Type B pancreatic cell (in vitro differentiated cells): Measurements from ENCODE around the gene GPR107. TPM values are rescaled to one million over a fixed set of nuclear protein-coding genes. Genes with fewer than 3 reads are reported as not detected.

Experiments
- DNase-seq: peaks from one replicate; pipeline ENCODE4 v3.0.0; 2021; ENCODE audit warnings: mixed read lengths; ENCODE audit not compliant: unreplicated experiment; ENCODE audit errors: extremely low spot score
- H3K27ac Mint-ChIP-seq: 2 replicates; pipeline ENCODE4 v1.8.0; 2021; ENCODE audit warnings: mild to moderate bottlenecking, mixed read lengths
- H3K27me3 Mint-ChIP-seq: 2 replicates; pipeline ENCODE4 v1.8.0; 2021; ENCODE audit warnings: mixed read lengths
- H3K36me3 Mint-ChIP-seq: 2 replicates; pipeline ENCODE4 v1.8.0; 2021; ENCODE audit warnings: mixed read lengths
- H3K4me1 Mint-ChIP-seq: one replicate; pipeline ENCODE4 v1.8.0; 2021; ENCODE audit warnings: mixed read lengths; ENCODE audit not compliant: unreplicated experiment
- H3K4me3 Mint-ChIP-seq: 2 replicates; pipeline ENCODE4 v1.8.0; 2021; ENCODE audit warnings: mild to moderate bottlenecking, mixed read lengths
- H3K9me3 Mint-ChIP-seq: 2 replicates; pipeline ENCODE4 v1.8.0; 2021; ENCODE audit warnings: mixed read lengths
- CTCF ChIP-seq: fragments of 200-600 bp; sonication (generic); conservative IDR thresholded peaks from 2 replicates; pipeline ENCODE4 v1.5.0; 2021; ENCODE audit warnings: antibody characterized with exemption, mild to moderate bottlenecking
- total RNA-seq: library from RNA; stranded (reverse); gene quantifications from 2 replicates; pipeline ENCODE4 v1.2.1, GENCODE V29; 2021; ENCODE audit warnings: low replicate concordance

Gene GPR107
- total RNA-seq, 1 donor from 2014 or later: 43.6 TPM

- TF ChIP-seq CTCF: peak; percentile 14
- H3K27ac Mint-ChIP-seq: peak overlapping the region; percentile 31
- H3K36me3 Mint-ChIP-seq: peaks cover 13% of the 10 kb centered on the region
- DNase-seq: no peak
- H3K4me1 Mint-ChIP-seq: peaks cover 5% of the 10 kb centered on the region
- no peaks in the 10 kb centered on the region for H3K27me3 Mint-ChIP-seq
- no peaks in the 10 kb centered on the region for H3K9me3 Mint-ChIP-seq
- H3K4me3 Mint-ChIP-seq: no peak overlapping the region
These were observed 56.5 kb downstream of the GPR107 start for GRCh38 chr9:130110166-130110565.

- H3K9me3 Mint-ChIP-seq: no peaks in the 10 kb centered on the region
- no peak for TF ChIP-seq CTCF
- DNase-seq: no peak
- H3K36me3 Mint-ChIP-seq: peaks cover 12% of the 10 kb centered on the region
- peaks cover 5% of the 10 kb centered on the region for H3K4me1 Mint-ChIP-seq
- no peaks in the 10 kb centered on the region for H3K27me3 Mint-ChIP-seq
- H3K27ac Mint-ChIP-seq: no peak overlapping the region
- no peak overlapping the region for H3K4me3 Mint-ChIP-seq
These were observed 56.9 kb downstream of the GPR107 start for GRCh38 chr9:130110596-130111021.

- TF ChIP-seq CTCF: no peak
- Mint-ChIP-seq H3K4me1 (peaks cover 4% of the 10 kb centered on the region), H3K36me3 (peaks cover 11% of the 10 kb centered on the region), H3K9me3 (no peaks in the 10 kb centered on the region), H3K27me3 (no peaks in the 10 kb centered on the region), H3K27ac (no peak overlapping the region), H3K4me3 (no peak overlapping the region)
- no peak for DNase-seq
These were observed 58.3 kb downstream of the GPR107 start for GRCh38 chr9:130111786-130112537.

GRCh38 chr9:130112538-130113151, 58.9 kb downstream of the GPR107 start:
- no peak for TF ChIP-seq CTCF
- no peak for DNase-seq
- H3K4me3 Mint-ChIP-seq: no peak overlapping the region
- H3K4me1 Mint-ChIP-seq: no peaks in the 10 kb centered on the region
- no peaks in the 10 kb centered on the region for H3K9me3 Mint-ChIP-seq
- peaks cover 4% of the 10 kb centered on the region for H3K36me3 Mint-ChIP-seq
- no peaks in the 10 kb centered on the region for H3K27me3 Mint-ChIP-seq
- H3K27ac Mint-ChIP-seq: no peak overlapping the region

GRCh38 chr9:130114741-130115140, 61.0 kb downstream of the GPR107 start:
- Mint-ChIP-seq H3K36me3 (peaks cover 4% of the 10 kb centered on the region), H3K9me3 (no peaks in the 10 kb centered on the region), H3K4me3 (no peak overlapping the region), H3K27me3 (no peaks in the 10 kb centered on the region), H3K27ac (no peak overlapping the region), H3K4me1 (peaks cover 7% of the 10 kb centered on the region)
- DNase-seq: no peak
- no peak for TF ChIP-seq CTCF
